HG03575 (cell line): ENCODE measurements around the gene ZNF485.

Experiments
- ATAC-seq: cut with Tn5 transposase; IDR thresholded peaks from one replicate; pipeline ENCODE4 v1.9.1; 2021; ENCODE audit not compliant: unreplicated experiment, insufficient number of reproducible peaks, low FRiP score; ENCODE audit errors: extremely low read depth

The ZNF485 gene

GRCh38 chr10:43655311-43655710 is 49.1 kb downstream of the ZNF485 start:
- no peak for ATAC-seq

GRCh38 chr10:43658227-43658626 is 52.0 kb downstream of the ZNF485 start:
- ATAC-seq = no peak

- no peak for ATAC-seq
These were observed 58.8 kb downstream of the ZNF485 start for GRCh38 chr10:43665054-43665453.

- no peak for ATAC-seq
These were observed 60.3 kb downstream of the ZNF485 start for GRCh38 chr10:43666552-43666951.

- ATAC-seq = no peak
These were observed 61.1 kb downstream of the ZNF485 start for GRCh38 chr10:43667317-43667731.
